Thyroid gland (tissue), 4 donors: ENCODE measurements around the gene ABCC1. TPM values are rescaled to one million over a fixed set of nuclear protein-coding genes. Genes with fewer than 3 reads are reported as not detected.

Source experiments
- DNase-seq, 2 donors: peaks; one replicate each; pipeline ENCODE4 v3.0.0-alpha.2; 2019
- H3K27ac ChIP-seq, 3 donors: fragments of 200-600 bp; sonication (generic); 1 replicate in 2 of 3; 2 replicates in 1 of 3; pipeline ENCODE4 v1.5.1; 2016 to 2019; ENCODE audit warnings: mild to moderate bottlenecking in 1 of 3, moderate library complexity in 1 of 3
- H3K27me3 ChIP-seq: fragments of 200-600 bp; sonication (generic); one replicate; pipeline ENCODE4 v1.5.1; 2019
- H3K36me3 ChIP-seq, 2 donors: fragments of 200-600 bp; sonication (generic); one replicate each; pipeline ENCODE4 v1.5.1; 2016 to 2019
- H3K4me1 ChIP-seq, 2 donors: fragments of 200-600 bp; sonication (generic); one replicate each; pipeline ENCODE4 v1.5.1; 2017 to 2019
- H3K4me3 ChIP-seq, 3 donors: fragments of 200-600 bp; sonication (generic); replicated peaks in 1 of 3; 1 replicate in 2 of 3; 2 replicates in 1 of 3; pipeline ENCODE4 v1.5.1; 2016; ENCODE audit warnings: mild to moderate bottlenecking in 1 of 3
- H3K9me3 ChIP-seq: fragments of 200-600 bp; sonication (generic); one replicate; pipeline ENCODE4 v1.5.1; 2017
- CTCF ChIP-seq, 6 experiments: fragments of 200-600 bp in 3 of 6; fragments of 450-650 bp in 3 of 6; sonication (generic) in 3 of 6; IDR thresholded peaks; one replicate each; pipeline ENCODE4 v1.5.1; 2016 to 2019; ENCODE audit warnings: antibody characterized with exemption in 6 of 6, mild to moderate bottlenecking in 2 of 6, inconsistent platforms in 1 of 6, moderate library complexity in 1 of 6
- POLR2A ChIP-seq, 2 donors: fragments of 450-650 bp; IDR thresholded peaks; one replicate each; pipeline ENCODE4 v1.6.1; 2017; ENCODE audit warnings: antibody characterized with exemption in 2 of 2, mild to moderate bottlenecking in 2 of 2, moderate library complexity in 1 of 2
- WGBS, 2 donors: methylation state at CpG; one replicate each; pipeline ENCODE4 v1.1.5; 2017; 5-methylcytosine and 5-hydroxymethylcytosine counted together
- intact Hi-C: fragments of 100-400 bp; cut with DNase I; formaldehyde crosslinking; loops from one replicate; pipeline ENCODE4 v1.15.1; 2023
- total RNA-seq, 4 donors: library from RNA; depleted of rRNA; stranded (reverse); fragments of >200 nt; gene quantifications; one replicate each; pipeline ENCODE4 v1.2.3, GENCODE V29; 2016

The ABCC1 gene
- total RNA-seq, 4 donors from 2014 or later: 42.7 to 76.7 (median 70.1) TPM

DNA sequence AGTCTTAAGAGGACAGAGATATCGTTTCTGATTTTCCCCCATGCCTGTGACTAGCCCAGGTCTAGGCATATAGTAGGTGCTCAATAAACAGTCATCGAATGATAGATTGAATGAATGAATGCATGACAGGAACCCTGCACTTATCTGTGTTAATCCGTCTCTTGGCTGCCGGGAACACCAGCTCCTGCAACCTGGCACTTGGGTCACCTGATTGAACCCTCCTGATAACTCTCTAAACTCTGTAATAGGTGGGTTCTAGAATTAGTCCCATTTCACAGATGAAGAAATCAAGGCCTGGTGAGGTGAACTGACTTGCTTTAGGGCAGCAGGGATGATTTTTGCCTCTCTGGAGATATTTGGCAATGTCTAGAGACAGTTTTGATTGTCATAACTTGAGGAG is 43.7 kb downstream of the ABCC1 start:
- TF ChIP-seq CTCF (IDR thresholded peaks at IDR 0.05) (no peak), POLR2A (IDR thresholded peaks at IDR 0.05) (no peak)
- H3K27me3 ChIP-seq: no peaks in the 10 kb centered on the region
- H3K4me1 ChIP-seq: peaks cover 52 to 59% of the 10 kb centered on the region in 2 donors
- H3K36me3 ChIP-seq: no peaks in the 10 kb centered on the region
- 93 to 94% methylated on average over 4 of the region's 4 CpGs for WGBS, 2 donors
- intact Hi-C loops: no loop called here
- no peak overlapping the region for H3K4me3 ChIP-seq
- no peak for DNase-seq
- H3K27ac ChIP-seq: peak overlapping the region in 2 of 3 donors; percentile 46 to 82
- H3K9me3 ChIP-seq: no peaks in the 10 kb centered on the region

DNA sequence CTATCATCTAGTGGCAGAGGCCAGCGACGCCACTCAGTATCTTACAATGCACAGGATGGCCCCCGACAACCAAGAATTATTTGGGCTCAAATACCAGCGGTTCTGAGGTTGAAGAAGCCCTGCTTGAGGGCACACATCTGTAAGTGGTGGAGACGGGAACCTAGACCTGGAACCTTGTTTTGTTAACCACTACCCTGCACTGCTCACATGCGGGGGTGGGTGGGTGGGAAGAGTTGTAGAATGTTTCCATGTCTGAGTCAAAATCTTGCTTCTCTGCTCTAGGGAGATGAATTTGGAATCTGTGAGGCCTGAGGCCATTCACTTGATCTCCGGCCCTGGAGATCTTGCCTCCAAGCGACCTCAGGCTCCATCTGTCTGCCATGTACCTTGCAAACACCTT is 44.1 kb downstream of the ABCC1 start:
- intact Hi-C loops: no loop called here
- H3K36me3 ChIP-seq: no peaks in the 10 kb centered on the region
- 81 to 95% methylated on average over 8 of the region's 8 CpGs for WGBS, 2 donors
- H3K4me3 ChIP-seq: no peak overlapping the region
- H3K27me3 ChIP-seq: no peaks in the 10 kb centered on the region
- DNase-seq: no peak
- H3K27ac ChIP-seq: peak overlapping the region; percentile 46 to 82 (median 73)
- no peaks in the 10 kb centered on the region for H3K9me3 ChIP-seq
- peaks cover 55 to 59% of the 10 kb centered on the region in 2 donors for H3K4me1 ChIP-seq
- TF ChIP-seq CTCF (IDR thresholded peaks at IDR 0.05): no peak
- TF ChIP-seq POLR2A (IDR thresholded peaks at IDR 0.05): no peak

- H3K27ac ChIP-seq: peak overlapping the region; percentile 46 to 82 (median 73)
- intact Hi-C loops: no loop called here
- H3K9me3 ChIP-seq: no peaks in the 10 kb centered on the region
- 61 to 80% methylated on average over 9 of the region's 9 CpGs for WGBS, 2 donors
- H3K4me1 ChIP-seq: peaks cover 61 to 64% of the 10 kb centered on the region in 2 donors
- peak in 1 of 2 donors; percentile 47 for DNase-seq
- TF ChIP-seq POLR2A (IDR thresholded peaks at IDR 0.05): peak in 1 of 2 donors; percentile 10
- no peak for TF ChIP-seq CTCF (IDR thresholded peaks at IDR 0.05)
- H3K4me3 ChIP-seq: no peak overlapping the region
- no peaks in the 10 kb centered on the region for H3K27me3 ChIP-seq
- no peaks in the 10 kb centered on the region for H3K36me3 ChIP-seq
These were observed 44.7 kb downstream of the ABCC1 start for GRCh38 chr16:15993946-15994665.

- WGBS, 2 donors: 73 to 79% methylated on average over 8 of the region's 8 CpGs
- TF ChIP-seq CTCF (IDR thresholded peaks at IDR 0.05) (no peak), POLR2A (IDR thresholded peaks at IDR 0.05) (no peak)
- no peaks in the 10 kb centered on the region for H3K36me3 ChIP-seq
- no peak for DNase-seq
- H3K4me1 ChIP-seq: peaks cover 59% of the 10 kb centered on the region in 2 donors
- peak overlapping the region in 2 of 3 donors; percentile 68 to 77 for H3K27ac ChIP-seq
- no peak overlapping the region for H3K4me3 ChIP-seq
- H3K9me3 ChIP-seq: no peaks in the 10 kb centered on the region
- intact Hi-C loops: no loop called here
- no peaks in the 10 kb centered on the region for H3K27me3 ChIP-seq
These were observed 47.2 kb downstream of the ABCC1 start for GRCh38 chr16:15996432-15997109.

DNA sequence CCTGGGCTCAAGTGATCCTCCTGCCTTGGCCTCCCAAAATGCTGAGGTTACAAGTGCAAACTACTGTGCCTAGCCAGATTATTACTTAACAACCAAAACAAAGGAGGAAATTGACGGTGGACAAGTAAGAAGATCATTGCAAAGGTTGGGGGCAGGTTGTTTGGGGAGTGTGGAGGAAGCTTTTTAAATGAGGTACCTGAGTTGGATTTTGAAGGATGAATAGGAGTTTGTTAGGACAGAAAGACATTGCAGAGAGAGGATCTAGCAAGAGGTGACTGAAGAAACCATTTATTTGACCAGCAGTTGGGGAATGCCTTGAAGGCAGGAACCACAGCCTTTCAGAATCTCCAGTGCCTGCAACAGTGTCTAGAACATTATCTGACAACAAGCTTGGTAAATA is 51.3 kb downstream of the ABCC1 start:
- peak overlapping the region in 1 of 3 donors; percentile 30 for H3K27ac ChIP-seq
- WGBS, 2 donors: 91 to 93% methylated on average over 1 of the region's 1 CpG
- H3K27me3 ChIP-seq: no peaks in the 10 kb centered on the region
- H3K36me3 ChIP-seq: no peaks in the 10 kb centered on the region
- peaks cover 38 to 44% of the 10 kb centered on the region in 2 donors for H3K4me1 ChIP-seq
- no peaks in the 10 kb centered on the region for H3K9me3 ChIP-seq
- no peak for DNase-seq
- no peak overlapping the region for H3K4me3 ChIP-seq
- TF ChIP-seq POLR2A (IDR thresholded peaks at IDR 0.05) (no peak), CTCF (IDR thresholded peaks at IDR 0.05) (no peak)
- intact Hi-C loops: no loop called here
